ENCODE data around the gene XRCC3.
A peak's percentile ranks its signal among the peaks of the same experiment; 100 is the strongest.

XRCC3 gene

DNA sequence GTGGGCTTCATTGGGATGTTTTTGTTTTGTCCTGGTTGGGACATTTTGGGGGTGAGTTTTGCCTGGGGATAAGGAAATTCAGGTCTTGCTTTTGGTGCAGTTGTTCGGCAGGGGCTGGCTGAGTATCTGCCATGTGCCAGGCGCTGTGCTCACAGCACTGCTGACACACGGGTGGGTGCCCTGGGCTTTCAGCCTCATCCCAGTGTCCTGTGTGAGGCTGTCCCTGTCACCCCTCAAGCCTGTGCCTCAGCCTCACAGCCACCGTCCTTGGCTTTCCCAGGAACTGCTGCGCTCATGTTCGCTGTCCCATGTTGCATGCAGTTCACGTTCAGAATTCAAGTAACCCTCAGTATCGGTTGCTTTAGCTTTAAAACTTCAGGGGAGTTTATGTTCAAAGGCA, 24.9 kb downstream of the XRCC3 start:
- no peak for DNase-seq

DNA sequence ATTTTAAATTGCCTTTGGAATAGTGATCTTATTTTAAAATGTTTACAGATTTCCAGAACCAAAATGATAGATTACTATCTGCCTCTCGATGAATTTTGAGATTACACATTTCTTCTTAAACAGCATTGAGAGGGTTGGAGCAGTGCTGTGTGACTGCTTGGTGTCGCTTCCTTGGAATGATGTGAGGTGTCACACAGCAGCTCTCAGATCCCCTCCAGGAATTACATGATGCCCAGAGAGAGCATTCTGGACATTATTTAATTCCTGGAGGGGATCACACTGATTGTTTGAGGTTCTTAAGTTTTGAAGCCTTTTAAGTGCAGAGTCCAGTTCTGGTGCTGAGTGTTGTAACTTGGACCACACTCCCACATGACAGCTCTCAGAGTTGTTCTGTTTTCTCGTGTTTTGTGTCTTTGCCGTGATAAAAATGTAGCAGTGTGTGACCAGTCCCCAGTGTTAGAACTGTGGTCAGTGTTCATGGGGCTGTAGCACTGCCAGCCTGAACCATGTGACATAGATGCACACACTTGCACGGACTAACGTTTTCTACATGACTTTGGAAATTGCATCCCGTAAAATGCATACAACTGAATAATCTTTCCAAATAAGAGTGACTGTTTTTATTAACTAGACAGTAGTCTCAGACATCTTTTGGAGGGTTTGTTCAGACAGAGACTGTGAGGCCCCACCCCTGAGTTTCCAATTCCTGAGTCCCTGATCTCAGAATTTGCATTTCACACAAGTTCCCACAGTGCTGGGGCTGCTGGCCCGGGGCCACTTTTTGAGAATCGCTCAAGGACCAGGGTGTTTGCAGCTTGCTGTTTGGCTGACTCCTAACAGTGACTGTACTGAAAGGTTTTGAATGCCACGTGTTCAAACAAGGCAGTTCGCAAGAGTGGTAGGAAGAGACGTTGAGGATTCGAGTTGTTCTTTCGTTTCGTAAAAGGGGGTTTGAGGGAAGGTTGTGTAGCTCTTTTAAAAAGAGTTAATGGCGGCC, 26.0 kb downstream of the XRCC3 start:
- no peak for DNase-seq

DNA sequence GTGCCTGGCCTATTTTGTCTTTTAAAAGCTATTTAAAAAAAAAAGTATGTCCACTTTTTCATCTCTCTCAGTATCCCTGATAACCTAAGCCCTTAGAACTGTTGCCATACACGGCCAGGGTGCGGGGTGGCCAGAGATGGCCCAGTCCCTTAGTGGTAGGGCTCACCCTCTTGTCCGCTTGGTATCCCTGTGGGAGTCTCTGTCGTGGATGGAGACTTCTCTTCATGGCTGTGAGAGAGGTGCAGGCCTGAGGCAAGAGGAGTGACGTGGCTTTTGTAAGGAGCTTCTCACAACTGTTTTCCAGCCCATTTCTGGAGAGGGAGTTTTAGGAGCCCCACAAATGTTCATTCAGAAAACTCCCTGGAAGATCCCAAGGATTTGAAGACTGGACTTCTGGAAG, 26.8 kb downstream of the XRCC3 start:
- no peak for DNase-seq

DNA sequence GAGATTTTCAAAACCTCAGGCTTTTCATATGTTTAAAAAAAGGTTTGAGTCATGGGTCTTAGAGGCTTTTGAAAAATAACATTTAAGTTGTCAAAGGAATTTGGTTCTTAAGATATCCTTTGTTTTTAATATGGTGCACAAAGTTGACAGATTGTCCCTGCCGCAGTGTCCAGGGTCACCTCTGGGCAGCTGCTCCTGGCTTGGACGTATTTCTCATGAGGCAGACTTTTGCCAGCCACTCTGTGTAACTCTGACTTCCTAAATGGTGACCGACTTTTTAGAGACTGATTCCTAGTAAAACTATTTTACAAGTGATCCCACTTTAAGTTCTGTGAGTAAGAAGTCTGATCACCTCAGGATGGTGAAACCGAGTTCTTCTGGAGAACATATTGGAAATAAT, 27.5 kb downstream of the XRCC3 start:
- DNase-seq = no peak

DNA sequence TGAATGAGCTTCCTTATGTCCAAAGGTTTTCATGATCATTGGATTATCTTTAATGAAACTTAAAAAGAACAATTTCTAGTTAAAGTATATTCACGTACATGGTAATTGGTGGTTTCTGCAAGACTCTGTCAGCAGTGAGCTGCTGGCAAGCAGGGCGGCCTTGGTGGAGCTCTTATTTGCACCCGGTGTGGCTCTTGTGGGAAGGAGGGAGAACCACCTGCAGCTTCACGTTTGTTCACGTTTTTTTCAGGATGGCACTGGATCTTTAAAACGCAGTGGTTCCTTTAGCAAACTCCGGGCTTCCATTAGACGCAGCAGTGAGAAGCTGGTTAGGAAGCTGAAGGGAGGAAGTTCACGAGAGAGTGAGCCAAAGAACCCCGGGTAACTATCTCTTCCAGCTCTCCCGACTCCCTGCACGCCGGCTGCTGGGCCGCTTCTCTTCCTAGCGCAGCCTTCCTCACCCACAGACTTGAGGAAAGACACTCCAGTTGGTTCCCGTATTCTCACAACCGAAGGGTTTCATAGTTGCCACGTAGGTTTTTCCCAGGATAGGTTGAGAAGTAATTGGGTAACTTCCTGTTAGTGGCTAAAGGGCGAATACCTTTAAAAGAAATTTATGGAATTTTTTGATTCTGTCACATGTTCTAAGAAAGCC, 28.3 kb downstream of the XRCC3 start:
- no peak for DNase-seq

DNA sequence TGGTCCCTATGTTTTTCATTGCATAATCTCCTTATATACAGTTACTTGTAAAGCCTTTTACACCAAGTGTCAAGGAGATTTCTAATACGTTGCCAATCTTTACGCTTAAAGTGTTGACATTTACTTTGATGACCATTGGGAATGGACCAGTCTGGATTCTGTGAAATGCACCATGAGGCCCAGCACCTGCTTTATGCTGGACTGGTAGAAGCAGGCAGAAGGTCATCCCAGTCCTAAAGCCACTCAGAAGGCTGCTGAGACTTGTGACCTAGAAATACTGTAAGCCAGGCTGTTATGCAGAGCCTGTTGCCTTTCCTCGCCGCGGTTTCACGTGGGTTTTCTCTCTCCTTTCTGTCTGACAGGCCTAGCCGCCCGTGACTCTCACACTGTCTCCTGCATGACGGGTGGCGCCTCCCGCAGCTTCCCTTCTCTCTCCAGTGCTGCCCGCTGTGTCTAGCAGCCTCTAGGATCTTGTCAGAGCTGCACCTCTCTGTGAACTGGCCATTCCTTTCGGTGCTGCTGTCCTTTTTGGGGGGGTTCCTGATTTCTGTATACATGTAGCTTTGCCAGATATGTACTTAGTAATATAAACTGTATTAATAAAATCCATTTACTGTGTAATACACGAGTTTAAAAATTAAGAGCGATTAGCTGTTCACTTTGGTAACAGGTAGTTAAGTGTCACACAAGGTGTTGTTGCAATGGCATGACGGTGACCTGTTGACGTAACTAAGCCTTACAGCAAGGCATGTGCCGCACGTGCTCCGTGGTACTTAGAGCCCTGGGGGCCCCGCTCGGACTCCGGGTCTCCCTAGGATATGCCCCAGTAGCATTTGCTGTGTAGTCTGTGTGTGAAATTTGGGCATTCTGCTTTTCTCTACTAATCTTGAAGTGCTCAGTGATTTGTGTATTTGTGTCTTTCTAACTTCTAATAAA, 29.7 kb downstream of the XRCC3 start:
- DNase-seq = no peak

DNA sequence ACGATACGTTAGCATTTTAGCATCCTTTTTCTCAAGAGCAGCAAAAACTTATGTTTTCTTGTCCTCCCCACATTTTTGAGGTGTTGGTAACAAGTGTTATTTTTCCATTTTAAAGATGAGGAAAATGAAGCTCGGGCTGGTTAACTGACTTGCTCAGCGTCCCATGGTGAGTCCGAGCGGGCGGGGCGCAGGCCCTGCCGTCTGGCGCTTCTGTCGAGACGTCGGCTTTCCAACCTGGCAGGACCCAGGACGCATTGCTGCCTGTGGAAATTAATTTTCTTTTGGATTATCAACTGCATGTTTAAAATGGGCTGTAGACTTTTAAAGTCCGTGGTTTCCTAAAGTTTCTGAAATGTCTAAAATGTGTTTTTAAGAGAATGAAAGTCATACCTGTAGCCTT, 30.4 kb downstream of the XRCC3 start:
- DNase-seq = no peak

DNA sequence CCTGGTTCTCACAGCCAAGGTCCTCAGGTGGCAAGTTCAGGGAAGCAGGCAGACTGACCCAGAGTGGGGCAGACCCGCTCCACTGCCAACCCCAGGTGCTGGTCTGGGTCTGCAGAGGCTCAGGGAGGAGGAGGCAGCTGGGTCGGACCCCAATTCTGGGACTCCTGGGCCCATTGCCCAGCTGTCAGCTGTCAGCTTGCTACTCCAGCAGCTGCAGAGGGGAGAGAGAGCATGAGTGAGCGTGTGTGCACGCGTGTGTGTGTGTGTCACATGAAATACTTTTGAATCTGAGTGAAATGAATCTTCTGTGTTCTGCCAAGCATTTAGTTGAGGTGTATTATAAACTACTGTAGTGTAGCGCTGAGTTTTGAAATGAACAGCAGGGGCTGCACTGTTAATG, 30.8 kb downstream of the XRCC3 start:
- no peak for DNase-seq

DNA sequence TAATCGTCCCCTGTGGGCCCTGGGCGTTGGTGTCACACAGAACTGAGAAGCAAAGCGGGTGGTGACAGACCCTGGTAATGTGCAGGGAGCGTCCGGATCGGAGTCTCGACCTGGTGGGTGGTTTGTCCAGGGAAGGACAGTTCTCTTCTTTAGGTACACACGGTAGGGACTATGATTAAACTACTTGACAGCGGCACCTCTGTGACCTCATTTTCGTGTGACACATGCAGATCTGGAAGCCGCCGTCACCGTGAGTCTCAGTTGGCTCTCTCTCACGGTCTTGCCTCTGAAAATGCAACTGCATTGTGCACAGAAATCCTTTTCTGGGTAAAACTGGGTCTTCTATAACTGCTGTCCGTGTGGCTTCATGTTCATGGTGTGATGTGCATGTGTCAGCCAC, 32.1 kb downstream of the XRCC3 start:
- no peak for DNase-seq

DNA sequence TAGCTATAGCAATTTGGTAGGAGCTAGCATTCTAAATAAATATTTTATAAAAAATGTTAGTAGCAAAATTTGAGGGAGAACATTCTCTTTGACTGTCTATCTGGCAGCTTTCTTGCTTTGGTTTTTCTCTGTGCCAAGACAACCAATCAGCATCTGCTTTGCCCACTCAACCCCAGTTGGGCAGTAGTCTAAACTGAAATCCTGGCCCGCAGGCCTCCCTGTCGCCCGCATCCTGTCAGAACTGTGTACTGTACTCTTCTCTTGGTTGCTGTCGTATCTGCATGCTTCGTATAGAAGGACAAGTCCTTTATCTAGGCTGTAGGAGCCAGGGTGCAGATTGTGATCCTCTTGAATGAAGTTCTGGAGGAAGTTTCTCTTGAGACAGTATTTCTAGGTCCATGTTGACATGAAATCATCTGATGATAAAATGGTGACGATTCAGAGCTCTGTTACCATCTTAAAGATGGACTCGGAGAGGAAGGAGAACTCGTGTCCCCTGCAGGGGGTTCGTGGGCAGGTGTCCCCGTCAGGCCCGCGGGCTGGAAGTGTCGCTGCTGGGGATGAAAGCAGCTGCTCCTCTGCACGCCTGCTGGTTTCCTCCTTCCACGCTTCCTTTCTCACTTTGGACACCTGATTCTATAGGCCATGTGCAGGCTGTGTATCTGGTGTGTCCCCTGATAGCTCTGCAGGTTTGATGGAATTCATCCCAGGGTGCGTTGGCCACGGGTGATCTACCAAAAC, 34.6 kb downstream of the XRCC3 start:
- DNase-seq = no peak

DNA sequence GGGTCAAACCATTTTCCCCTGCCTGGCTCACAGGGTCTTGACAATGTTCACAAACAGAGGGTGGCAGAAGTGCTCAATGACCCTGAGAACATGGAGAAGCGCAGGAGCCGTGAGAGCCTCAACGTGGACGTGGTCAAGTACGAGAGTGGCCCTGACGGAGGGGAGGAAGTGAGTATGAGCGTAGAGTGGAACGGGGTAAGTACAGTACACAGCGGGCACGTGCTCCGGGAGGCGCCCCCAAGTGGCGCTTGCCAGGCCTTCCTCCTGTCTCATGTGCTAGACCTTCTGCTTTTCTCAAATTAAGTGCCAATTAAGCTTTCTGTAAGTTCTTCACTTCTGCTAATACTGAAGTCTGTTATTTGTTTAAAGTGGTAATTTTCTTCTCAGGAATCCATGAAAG, 35.9 kb downstream of the XRCC3 start:
- no peak for DNase-seq

DNA sequence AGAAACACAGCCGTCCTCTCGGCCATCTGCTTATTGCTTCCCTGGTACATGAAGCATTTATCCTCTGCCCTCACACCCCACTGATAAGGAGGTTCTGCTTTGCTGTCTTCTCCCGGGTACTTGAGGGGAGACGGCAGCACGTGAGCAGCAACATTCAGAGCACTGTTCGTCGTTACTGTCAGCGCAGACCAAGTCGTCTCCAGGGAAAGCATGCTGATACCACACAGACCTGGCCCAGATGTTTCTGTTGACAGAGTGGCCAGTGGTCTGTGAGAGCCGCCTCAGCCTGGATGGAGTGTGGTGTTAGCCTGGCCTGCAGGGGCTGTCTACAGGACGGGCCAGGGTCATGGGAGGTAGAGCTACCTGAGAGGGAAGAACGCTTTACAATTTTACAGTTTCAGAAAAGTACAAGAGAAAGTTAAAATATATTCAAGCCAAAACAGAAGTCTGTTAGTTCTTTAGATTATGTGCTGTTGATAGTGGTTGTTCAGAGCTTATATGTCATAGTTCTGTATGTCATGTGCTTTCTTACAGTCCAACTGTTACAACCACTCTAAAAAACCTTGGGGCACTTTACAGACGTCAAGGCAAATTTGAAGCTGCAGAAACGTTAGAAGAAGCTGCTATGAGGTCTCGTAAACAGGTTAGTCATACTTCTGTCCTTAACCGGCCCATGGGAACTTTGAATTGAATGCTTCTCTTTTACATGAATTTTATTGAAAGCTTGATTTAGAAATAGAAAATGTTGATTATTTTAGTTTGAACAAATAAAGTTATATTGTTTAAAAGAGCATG, 38.2 kb downstream of the XRCC3 start:
- DNase-seq = no peak

DNA sequence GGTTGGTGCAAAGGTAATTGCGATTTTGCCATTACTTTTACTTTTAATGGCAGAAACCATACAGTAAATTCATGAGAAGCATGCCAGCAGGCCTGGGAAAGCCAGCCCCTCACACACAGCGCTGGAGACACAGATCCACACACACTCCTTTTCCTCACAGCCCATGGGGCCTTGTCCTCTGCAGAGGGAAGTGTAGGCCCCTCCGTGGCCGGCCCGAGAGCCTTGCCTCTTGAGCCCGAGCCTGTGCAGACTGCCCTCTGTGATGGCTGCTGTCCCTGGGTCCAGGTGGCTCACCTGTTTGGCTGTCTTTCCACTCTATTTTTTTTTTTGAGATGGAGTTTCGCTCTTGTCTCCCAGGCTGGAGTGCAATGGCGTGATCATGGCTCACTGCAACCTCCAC, 39.3 kb downstream of the XRCC3 start:
- DNase-seq = no peak

DNA sequence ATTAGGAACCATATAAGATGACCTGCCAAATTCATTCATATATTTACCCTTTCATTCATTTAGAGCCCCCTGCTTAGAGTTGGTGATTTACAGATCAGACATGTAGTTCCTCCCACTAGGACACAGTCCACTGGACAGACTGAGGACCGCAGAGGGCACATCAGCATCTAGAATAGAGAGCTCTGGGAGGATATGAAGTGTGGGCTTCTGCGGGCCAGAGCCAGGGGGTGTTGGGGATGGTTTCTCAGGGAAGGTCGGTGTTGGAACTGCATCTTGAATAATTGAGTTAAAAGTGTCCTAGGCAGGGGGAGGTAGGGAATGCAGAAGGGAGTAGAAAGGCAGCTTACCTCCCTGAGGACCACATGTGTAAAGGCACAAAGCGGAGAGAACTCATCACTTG, 43.3 kb downstream of the XRCC3 start:
- no peak for DNase-seq

DNA sequence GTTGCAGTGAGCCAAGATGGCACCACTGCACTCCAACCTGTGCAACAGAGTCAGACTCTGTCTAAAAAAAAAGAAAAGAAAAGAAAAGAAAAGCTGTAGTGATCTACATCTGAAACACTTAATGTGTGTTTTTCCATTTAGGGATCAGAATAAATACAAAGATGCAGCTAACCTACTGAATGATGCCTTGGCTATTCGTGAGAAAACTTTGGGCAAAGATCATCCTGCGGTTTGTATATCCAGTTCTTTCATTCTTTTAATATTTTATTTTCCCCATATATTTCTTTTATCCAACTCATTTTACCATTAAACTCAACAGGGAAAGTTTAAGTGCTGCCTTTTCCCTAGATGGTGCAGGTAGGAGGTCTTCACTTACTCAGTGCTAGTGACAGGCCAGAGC, 45.9 kb downstream of the XRCC3 start:
- DNase-seq = no peak

DNA sequence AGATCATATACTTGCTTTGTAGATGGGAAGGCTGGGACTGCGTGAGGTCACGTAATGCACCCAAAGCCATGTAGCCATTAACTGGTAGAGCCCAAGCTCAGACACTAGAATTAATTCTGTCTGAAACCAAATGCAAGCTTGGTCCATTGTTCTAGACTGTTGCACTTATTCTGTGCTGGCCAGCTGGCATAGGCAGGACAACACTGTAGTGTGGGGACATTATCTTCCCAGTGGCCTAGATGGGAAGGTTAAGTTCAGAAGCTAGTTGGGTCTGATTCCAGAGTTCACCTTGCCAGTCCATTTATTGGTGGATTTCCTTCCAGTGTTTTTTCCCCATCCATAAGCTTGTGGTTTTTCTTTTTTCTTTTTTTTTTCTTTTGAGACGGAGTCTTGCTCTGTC, 47.1 kb downstream of the XRCC3 start:
- DNase-seq = no peak

DNA sequence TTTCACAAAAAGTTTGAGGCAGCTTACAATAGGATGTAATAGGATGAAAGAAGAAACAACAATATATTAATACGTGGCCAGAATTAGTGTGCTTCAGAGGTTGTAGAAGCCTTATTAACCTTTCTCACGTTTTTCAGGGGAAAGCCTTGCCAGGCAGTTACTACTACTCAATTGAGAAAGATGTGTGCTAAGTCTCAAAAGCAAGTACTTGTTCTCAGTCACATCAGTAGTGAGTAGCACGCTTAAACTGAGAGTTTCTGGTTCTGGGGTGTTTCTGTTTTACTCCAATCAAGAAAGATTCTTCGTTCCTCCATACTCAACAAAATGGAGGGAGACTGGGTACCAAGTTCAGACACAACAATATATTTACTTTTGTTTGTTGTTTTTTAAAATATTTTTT, 47.6 kb downstream of the XRCC3 start:
- DNase-seq = no peak

DNA sequence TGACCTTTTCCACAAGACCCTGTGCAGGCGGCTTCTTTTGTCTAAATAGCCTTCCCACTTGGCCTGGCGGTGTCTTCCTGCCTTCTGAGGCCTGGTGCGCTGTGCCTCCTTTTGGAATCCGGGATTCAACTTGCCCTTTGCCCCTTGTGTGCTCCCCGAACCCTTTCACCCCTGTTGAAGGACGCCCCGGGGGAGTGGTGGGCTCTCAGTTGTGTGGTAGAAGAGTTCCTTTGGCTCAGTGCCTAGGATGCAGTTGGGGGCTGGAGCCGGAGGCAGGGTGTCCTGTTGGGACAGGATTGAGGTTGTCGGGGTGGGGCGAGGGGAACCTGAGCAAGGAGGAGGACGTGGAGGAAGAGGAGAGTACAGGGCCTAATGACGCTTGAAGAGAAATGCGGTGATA, 51.7 kb downstream of the XRCC3 start:
- no peak for DNase-seq

DNA sequence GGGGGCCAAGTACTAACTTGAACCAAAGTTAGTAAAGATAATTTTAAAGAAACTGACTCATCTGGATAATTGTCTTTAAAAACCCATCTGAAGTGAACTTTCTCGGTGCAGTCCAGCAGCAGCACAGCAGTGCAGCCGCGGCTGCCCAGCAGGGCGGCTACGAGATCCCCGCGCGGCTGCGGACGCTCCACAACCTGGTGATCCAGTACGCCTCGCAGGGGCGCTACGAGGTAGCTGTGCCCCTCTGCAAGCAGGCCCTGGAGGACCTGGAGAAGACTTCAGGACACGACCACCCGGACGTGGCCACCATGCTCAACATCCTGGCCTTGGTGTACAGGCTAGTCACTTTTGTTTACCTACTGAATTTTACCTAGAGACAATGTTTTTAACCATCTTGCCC, 52.7 kb downstream of the XRCC3 start:
- peak; percentile 54 for DNase-seq

DNA sequence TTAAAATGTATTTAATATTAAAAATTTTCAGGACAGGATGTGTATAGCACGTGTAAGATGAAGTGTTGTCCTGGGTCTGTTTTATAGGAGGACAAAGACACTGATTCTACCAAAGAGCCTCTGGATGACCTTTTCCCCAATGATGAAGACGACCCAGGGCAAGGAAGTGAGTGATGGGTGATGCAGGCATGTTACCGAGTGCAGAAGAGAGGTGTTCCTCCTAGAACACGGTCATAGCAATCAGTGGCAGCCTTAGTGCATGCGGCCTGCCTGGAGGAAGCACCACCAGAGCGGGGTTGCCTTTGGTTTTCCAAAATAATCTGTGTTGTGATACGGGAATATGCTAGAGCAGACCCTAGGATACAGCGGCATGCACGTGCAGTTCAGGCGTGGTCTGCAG, 53.2 kb downstream of the XRCC3 start:
- DNase-seq = no peak

DNA sequence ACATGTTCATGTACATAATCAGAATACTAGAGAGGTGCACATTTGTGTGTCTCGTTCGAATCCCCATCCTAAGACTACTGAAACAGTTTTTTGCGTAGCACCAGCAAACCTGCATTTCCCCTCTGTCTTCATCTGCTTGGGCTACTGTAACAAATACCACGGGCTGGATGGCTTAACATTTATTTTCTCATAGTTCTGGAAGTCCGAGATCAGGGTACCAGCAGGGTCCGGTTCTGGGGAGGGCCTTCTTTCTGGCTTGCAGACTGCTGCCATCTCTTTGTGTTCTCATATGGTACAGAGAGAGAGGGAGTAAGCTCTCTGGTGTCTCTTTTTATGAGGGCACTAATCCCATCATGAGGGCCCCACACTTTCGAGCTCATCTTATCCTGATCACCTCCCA, 55.6 kb downstream of the XRCC3 start:
- DNase-seq = no peak

DNA sequence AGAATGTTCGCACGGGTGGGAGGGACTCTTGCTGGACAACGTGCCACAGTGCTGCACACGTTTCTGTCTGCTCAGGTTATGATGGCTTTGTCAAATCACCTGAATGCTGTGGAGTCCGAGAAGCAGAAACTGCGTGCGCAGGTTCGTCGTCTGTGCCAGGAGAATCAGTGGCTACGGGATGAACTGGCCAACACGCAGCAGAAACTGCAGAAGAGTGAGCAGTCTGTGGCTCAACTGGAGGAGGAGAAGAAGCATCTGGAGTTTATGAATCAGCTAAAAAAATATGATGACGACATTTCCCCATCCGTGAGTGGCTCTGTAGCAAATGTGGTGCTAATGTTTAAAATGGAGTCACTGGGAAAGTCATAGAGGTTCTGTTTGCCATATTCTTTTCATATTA, 57.8 kb downstream of the XRCC3 start:
- DNase-seq = no peak
